ENCODE data around the gene ABRACL.
A peak's percentile ranks its signal among the peaks of the same experiment; 100 is the strongest.

ABRACL gene

GRCh38 chr6:139054001-139054400 lies 25.5 kb downstream of the ABRACL start:
- DNase-seq (ENCODE audit: low spot score), result no peak

- no peak for DNase-seq (ENCODE audit: low spot score)
Measured at GRCh38 chr6:139055709-139056108, 27.2 kb downstream of the ABRACL start.

GRCh38 chr6:139058029-139058428 lies 29.5 kb downstream of the ABRACL start:
- no peak for DNase-seq (ENCODE audit: low spot score)

GRCh38 chr6:139060332-139060731 lies 31.8 kb downstream of the ABRACL start:
- DNase-seq (ENCODE audit: low spot score), result peak; percentile 52

GRCh38 chr6:139062932-139063646 lies 34.5 kb downstream of the ABRACL start:
- DNase-seq (ENCODE audit: low spot score), result peak; percentile 44

GRCh38 chr6:139064981-139065665 lies 36.6 kb downstream of the ABRACL start:
- no peak for DNase-seq (ENCODE audit: low spot score)

GRCh38 chr6:139066080-139066479 lies 37.5 kb downstream of the ABRACL start:
- DNase-seq (ENCODE audit: low spot score), result no peak

- no peak for DNase-seq (ENCODE audit: low spot score)
Measured at GRCh38 chr6:139068846-139069245, 40.3 kb downstream of the ABRACL start.

- DNase-seq (ENCODE audit: low spot score), result no peak
Measured at GRCh38 chr6:139073118-139073517, 44.6 kb downstream of the ABRACL start.

GRCh38 chr6:139079018-139079417 lies 50.5 kb downstream of the ABRACL start:
- DNase-seq (ENCODE audit: low spot score), result no peak

GRCh38 chr6:139080255-139080920 lies 51.8 kb downstream of the ABRACL start:
- DNase-seq (ENCODE audit: low spot score), result no peak

- no peak for DNase-seq (ENCODE audit: low spot score)
Measured at GRCh38 chr6:139081471-139081870, 52.9 kb downstream of the ABRACL start.

GRCh38 chr6:139082370-139082769 lies 53.8 kb downstream of the ABRACL start:
- DNase-seq (ENCODE audit: low spot score), result no peak

GRCh38 chr6:139091826-139092225 lies 63.3 kb downstream of the ABRACL start:
- no peak for DNase-seq (ENCODE audit: low spot score)

Data from GM03348 (cell line).